ENCODE results near the gene PFAS.

Gene PFAS

DNA sequence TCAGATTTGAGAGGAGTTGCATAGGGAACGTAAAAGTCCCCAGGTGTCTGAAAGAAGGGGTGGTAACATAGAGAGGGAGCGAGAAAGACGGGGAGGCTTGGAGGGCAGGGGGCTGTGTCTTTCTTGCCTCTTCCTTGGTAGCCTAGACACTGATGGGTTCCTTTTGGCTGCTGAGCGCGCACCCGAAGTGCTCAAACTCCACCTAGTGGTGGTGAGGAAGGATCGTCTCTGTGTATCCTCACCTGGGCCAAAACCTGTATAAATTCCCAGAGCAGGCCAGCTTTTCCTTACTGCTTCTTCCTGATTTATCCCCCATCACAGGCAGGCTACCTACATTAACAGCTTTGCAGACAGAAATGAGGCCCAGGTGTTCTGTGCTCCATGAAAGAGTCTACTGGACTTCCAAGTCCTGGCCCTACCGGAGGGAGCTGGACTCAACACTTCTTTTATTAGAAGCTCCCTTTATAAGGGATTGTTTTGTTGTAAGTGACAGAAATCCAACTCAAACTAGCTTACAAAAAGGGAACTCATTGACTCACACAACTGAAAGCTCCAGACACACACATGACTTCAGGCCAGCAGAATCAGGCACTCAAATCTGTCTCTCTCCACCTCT lies 51.6 kb downstream of the PFAS start:
- peak; percentile 77 for DNase-seq

DNA sequence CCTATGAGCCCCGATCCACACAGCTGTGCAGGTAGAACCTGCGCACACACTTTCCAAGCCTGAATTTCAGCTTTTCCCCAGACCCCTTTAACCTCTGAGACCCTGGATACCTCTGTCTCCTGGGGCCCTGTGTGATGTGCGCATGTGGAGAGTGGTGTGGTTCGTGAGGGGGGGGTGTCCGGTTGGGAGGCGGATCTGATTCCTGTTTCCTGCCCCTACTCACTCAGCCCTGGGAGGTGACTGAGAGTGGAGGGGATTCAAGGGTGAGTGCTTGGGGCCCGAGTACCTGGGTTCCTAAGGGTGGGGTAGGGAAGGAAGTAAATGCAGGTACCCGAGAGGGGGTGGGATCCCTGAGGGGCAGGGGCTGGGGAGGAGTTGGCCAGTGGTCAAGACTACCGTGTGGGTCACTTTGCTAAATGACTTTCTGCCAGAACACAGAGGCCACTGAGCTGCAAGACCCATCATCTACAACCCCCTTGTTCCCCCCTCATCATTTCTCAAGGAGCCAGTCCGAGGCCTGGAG lies 61.6 kb downstream of the PFAS start:
- no peak for DNase-seq

GRCh38 chr17:8311131-8311790 lies 62.2 kb downstream of the PFAS start:
- no peak for DNase-seq

GRCh38 chr17:8312251-8312650 lies 63.2 kb downstream of the PFAS start:
- DNase-seq, result no peak

GRCh38 chr17:8312726-8313600 lies 63.9 kb downstream of the PFAS start:
- no peak for DNase-seq

DNA sequence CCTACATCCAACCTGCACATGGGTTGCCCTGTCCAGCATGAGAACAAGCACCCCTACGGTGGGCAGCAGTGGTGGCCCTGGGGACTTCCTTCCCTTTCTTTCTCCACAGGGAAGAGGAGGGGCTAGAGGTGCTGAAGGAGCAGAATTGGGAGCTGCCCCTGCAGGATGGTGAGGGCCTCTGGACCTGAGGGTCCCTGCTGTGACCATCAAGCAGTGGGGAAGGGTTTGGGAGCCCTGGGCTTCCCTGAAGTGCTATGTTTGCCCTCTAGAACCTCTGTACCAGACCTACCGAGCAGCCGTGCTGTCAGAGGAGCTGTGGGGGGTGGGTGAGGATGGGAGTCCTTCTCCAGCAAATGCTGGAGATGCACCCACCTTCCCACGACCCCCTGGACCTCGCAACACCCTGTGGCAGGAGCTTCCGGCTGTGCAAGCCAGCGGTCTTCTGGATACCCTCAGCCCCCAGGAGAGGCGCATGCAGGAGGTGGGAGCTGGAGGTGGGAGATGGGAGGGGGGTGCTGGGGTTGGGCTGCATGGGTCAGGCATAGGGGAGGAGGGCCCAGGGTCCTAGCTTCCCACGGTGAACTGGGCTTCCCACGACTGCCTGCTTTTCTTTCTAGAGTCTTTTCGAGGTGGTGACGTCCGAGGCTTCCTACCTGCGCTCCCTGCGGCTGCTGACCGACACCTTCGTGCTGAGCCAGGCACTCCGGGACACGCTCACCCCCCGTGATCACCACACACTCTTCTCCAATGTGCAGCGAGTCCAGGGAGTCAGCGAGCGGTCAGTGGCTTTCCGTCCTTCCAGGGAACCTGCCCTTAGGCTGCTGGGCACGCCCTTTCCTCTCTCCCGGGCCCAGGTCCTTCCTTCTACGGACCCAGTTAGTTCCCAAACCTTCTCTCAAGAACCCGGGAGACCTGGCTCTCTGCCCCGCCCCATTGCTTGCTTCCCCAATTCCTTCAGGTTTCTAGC lies 66.0 kb downstream of the PFAS start:
- DNase-seq, result no peak

DNA sequence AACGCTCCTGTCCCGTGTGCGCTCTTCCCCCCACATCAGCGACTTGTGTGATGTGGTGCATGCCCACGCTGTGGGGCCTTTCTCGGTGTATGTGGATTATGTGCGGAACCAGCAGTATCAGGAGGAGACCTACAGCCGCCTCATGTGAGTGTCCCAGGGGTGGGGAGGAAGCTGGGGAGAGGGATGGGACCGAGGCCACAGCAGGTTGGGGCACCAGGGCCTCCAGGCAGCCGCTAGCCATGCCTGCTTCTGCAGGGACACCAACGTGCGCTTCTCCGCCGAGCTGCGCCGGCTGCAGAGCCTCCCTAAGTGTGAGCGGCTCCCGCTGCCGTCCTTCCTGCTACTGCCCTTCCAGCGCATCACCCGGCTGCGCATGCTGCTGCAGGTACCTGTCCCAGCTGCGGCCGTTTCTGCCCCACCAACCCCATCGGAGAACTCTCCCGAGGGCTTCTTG lies 66.7 kb downstream of the PFAS start:
- DNase-seq, result no peak

DNA sequence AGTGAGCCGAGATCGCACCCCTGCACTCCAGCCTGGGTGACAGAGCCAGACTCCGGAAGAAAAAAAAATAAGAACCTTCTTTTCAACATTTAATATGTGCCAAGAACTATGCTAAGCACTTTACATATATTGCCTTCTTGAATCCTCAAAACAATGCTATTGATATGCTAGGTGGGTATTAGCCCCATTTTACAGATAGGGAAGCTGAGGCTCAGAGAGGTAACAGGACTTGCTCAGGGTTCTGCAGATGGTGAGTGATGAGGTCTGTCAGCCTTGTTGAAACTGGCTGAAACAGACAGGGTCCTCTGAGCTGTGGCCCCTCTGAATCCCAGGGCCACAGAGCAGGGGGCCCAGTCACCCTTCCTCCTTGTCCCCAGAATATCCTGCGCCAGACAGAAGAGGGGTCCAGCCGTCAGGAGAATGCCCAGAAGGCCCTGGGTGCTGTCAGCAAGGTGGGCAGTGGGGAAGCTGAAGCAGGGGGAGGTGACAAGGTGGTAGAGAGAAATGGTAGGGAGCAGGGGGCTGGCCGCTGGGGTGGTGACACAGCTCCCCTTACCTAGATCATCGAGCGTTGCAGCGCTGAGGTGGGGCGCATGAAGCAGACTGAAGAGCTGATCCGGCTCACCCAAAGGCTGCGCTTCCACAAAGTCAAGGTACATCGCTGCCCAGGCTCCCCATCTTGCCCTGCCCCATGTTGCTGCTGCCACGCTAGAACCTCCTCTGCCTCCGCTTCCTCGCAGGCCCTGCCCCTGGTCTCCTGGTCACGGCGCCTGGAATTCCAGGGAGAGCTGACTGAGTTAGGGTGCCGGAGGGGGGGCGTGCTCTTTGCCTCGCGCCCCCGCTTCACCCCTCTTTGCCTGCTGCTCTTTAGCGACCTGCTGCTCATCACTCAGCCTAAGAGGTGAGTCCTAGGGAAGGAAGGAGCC lies 69.2 kb downstream of the PFAS start:
- DNase-seq, result no peak
